Stimulated activated CD4-positive, alpha-beta T cell treated with anti-CD3 and anti-CD28 coated beads, TNF-alpha, amount 100 ng/mL, for 1 hour (primary cell): ENCODE data around the gene CYRIA.

Source experiments
- DNase-seq, 3 donors: peaks; one replicate each; pipeline ENCODE4 v3.0.0-alpha.2; 2020; ENCODE audit warnings: low read depth in 3 of 3, low spot score in 1 of 3

Gene CYRIA

DNA sequence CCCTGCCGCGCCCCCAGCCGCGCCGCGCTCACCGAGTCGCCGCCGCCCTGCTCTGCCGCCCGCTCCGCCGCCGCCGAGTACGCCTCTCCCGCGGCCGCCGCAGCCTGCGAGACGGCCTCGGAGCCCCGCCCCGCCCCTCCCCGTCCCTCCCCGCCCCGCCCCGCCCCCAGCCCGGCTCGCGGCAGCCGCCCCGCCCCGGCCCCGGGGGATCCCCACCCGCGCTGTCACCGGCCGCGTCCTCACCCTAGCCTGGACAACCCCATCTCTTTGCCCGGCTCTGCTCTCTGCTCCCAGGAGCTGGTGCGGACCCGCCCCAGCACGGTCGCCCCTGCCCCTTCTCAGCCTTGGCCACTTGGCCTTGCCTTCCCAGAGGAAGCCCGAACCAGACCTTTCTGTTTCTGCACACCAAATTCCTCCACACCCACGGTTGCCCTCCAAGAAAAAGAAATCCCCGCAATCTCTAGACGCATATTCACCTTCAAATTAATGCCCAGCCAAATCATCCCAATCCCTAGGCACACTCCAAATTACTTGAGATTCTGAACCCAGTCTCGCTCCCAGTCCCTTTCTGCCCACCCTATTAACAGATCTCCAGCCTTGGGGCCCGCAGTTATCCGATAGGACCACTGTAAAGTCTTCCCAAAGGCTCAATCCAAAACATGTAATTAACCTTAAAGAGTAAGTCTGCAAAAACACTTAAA lies at the start of gene CYRIA:
TSS of gene CYRIA (minus strand) at position 87 of the 701 bp plus-strand sequence. CDS start 77,715 bp downstream, outside the sequence.
- DNase-seq, result peak in 2 of 3 donors; percentile 10 to 29

DNA sequence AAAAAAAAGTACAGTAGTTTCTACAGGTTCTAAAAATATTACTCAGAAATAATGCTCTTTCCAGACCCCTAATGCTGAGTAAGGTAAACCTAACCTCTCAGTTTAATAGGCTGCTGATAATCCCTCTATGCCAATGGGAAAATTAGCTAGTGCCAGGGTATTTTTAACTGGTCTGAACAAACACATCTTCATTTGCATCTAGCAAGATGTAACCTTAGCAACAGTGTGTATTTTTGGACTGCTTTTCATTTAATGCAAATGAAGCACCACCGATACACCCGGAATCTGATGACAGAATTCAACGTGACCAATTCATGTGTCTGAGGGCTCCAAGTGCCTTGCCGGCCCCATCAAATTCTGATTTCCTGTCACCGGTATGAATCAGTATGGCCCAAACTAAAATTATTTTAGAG lies 47.4 kb upstream of the CYRIA start:
- DNase-seq, result no peak

DNA sequence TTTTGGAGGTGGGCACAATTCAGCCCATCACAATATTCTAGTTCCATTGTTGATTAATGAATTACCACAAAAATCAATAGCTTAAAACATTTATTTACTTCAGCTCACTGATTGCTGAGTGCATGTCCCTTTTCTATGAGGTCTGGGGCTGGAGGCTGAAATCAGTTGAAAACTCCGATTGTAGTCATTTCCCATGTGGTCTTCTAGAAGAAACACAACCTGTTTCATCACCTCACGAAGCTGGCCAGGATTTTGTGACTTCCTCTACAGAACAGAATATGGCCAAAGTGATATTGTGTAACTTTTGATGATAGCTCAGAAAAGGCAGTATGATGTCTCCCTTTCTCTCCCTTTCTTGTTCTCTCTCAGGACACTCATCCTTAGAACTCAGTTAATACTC lies 44.1 kb upstream of the CYRIA start:
- no peak for DNase-seq

DNA sequence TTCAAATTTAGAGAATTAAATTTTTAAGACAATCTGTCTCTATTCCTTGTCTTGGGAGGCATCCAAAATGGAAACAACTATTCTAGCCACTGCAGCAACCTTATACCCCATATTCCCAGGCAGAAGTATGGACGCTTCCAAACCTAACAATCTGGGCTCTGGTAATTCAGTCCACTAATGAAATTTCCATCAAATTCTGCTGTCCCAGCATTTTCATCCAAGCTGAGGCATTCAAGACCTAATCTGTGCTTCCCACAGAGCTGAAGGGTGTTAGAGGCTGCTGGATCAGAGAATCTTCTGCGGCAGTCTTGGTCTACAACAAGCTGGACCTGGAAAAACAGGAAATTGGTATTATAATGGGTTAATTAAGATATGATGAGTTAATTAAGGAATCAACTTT lies 42.5 kb upstream of the CYRIA start:
- DNase-seq, result no peak

DNA sequence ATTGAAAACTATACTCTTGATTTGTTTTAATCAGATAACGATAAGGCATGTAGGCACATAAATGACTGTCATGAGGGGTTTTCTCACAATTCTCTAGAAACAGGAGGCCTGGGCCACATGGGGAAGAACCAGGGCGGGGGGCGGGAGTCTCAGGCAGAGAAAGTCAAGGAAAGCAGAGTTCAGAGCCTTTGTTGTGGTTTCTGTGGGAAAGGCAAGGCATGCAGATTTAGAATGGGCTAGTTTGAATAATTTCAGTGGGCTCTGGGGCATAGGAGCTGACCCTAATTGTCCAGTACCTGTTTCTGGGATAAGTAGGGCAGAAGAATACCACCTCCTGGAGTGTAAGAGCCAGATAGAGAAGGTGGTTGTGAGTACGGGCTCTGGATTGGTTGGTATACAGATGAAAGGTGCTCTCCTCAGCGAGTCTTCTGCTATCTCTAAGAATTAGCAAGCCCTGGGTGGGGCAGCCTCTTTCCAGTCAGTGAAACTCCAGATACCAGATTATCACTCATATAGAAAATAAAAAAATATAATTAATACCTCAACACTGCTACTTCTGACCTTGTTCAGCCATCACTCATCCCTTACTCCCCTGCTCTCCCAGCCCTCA lies 41.5 kb upstream of the CYRIA start:
- no peak for DNase-seq

DNA sequence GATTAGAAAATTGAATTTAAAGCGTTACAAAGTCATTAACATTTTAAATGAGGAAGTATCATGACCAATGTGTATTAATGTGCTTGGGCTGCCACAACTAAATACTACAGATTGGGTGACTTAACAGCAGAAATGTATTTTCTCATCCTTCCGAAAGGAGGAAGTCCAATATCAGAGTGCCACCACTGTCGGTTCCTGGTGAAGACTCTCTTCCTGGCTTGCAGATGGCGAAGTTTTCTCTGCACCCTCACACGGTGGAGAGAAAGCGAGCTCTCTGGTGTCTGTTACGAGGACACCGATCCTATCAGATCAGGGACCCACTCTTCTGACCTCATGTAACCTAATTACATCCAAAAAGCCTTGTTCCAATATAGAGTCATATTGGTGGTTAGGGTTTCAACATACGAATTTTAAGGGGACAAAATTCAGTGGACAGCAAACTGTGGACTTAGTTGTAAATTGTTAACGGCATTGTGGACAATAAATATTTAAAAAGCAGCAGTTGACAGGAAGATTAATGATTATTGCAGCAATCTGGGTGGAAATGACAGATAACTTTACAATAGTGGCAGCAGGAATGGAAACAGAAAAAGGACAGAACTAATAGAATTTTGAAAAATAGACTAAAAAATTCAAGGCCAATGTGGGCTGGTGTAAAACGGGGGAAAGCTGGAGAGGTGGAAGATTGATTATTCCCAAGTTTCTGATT lies 35.1 kb upstream of the CYRIA start:
- no peak for DNase-seq

DNA sequence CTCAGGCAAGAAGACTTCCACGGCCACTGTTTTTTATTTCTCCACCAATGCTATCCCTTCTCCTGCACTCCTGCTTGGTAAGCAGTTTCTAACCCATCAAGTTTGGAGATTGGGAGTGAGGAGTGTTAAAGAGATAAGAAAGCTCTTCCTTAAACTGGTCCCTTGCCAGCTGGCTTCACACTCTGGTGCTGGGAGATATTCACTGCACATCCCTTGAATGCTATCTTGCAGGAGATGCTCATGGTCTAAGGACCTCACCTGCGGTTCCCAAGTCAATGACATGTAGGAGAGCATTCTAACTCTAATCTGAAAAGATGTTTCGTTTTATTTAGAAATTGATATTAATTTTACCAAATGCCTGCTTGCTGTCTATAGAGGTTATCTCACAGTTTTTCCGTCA lies 28.2 kb upstream of the CYRIA start:
- no peak for DNase-seq

DNA sequence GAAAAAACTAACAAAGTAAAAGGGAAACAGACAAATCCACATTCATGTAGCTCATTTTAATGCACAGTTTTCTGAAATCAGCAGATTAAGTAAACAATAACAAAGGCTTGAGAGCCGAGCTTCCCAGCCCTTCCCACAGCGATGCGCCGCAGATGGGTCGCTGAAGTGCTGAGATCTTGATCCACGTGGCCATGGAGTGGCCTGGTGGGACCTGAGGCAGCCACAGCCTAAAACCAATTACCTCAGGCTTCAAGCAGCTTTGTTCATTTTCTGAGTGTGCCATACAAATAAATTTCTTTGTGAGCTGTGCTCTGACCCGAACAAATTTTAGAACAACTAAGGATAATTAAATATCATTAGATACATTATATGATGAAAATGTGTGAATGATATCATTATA lies 25.6 kb upstream of the CYRIA start:
- DNase-seq, result no peak

DNA sequence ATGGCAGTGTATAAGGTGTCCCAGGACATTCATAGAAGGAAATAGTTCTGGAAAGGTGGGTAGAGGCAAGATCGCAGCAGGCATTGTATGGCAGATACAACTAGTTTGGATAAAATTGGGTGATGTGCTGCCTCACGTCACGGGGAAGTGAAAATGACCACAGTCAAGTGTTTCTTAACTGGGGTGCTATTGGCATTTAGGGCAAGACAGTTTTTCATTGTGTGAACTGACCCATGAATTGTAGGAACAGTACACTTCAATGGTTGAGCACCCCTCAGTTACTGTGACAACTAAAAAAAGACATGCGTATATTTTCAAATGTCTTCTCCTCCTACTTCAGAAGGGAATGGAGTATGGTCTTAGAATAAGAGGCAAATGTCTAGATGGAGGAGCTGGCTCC lies 22.3 kb upstream of the CYRIA start:
- no peak for DNase-seq

DNA sequence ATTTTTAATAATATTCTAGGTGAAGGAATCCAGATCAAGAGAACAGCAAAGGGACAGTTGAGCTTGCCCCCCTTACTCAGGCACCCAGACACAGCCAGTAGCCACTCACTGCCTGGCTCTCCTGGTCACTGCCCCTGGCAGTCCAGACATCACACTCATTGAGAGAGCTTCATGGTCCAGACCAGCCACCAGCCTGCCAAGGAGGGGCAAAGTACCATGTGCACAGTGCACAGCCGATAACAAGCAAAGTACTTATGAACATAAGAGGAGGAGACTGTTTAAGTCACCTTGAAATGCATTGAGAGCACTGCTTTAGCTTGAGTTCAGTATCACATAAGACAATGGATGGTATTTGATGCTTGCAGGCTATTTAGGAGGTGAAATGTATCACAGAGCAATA lies 21.6 kb upstream of the CYRIA start:
- no peak for DNase-seq

DNA sequence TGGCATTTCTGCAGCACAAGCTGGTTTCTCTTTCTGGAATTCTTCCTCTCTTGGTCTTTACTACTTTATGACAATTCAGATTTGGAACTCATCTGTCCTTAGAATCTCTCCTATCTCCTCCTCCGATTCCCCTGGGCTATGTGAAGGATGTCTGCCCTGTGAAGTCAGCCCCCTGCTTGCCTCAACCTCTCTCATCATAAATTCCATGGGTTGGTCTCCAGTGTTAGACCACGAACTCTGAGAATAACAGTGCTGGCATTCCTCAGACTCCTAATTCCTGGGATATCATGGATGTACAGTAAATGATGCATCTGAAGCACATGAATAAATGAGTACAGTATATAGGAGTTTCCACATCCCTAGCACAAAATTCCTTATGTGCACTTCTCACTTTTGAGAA lies 21.0 kb upstream of the CYRIA start:
- no peak for DNase-seq

DNA sequence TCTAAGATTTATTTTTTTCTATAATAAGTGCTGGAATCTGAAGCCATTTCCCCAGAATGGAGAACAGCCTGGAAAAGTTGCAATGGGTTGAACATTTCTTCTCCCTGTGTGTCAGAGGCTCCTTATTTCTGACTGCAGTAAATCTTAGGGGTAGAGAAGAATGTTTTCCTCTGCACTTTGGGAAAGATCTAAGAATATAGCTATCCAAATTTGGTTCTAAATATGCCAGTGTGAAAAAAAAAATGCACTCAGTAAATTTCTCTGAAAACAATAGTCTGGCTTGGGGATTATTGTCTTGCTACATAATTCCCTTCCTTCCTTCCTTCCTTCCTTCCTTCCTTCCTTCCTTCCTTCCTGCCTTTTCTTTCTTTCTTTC lies 19.7 kb upstream of the CYRIA start:
- DNase-seq, result no peak

DNA sequence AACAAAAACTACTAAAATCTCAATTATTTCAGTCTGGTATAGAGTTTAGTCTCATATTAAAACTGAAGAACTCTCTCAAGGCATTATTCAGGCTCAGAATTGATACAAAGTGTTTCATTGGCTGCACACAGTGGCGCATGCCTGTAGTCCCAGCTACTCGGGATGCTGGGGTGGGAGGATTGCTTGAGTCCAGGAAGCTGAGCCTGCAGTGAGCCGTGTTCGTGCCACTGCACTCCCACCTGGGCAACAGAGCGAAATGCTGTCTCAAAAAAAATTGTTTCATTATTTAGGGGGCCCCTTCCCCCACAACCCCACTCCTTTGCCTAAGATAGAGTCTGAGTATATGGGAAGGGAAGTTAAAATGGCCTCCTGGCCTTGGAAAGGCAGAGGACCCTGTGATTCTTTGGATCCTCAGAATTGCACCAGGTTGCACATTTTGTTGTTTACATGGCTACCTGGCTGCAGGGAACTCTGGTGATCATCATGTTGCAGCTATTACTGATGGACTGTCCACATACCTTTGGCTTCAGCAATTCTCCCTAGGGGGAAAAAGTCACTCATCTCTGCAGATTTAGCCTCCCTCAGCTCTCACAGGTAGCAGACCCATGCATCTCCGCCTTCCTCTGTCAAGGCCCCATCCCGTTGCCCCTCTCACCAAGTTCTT lies 19.2 kb upstream of the CYRIA start:
- DNase-seq, result no peak

DNA sequence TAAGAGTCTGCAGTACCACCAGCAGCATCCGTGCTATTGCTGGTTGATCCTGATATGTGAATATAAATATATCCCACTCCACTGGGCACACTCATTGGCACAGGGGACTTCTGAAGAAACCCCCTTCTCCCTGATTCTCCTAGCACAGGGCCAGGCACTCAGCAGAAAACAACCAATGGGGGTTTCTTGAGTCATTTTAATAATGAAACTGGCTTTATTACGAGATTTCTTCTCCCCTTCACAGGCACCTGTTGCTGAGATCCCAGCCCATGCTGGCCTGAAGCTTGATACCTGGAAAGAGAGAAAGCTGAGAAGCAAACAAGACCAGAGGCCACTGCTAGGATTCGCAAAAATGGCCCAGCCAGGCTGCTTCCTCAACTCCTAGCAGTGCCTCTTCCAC lies 17.9 kb upstream of the CYRIA start:
- DNase-seq, result no peak

DNA sequence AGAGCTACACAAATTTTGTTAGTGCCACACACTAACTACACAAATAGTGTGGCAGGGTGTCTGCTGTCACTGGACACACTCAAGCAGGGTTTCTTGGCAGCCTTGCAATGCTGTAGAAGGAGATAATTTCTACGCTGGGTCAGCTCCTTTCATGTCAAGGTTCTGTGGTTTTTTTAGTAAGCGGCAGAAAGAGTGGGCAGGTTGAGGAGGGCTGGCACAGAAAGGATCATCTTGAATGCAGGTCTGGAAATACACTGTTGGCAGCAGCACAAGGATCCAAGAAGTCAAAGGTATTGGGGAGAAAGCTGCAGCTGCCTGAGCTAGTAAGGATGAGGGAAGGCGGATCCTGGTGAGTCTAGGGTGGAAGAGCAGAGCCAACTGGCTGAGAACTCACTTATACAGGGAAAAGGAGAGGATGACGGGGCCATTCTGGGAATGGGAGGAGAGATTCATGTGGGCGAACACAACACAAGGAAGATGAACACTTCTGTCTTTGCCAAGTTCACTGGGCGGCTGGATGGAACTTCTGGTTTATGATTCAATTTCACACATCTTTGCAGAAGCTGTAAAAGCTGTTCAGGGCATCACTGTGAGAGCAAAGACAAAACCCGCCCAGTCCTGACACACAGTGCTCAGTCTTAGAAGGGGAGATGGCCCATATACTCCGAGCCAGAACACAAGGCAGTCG lies 16.9 kb upstream of the CYRIA start:
- DNase-seq, result no peak

DNA sequence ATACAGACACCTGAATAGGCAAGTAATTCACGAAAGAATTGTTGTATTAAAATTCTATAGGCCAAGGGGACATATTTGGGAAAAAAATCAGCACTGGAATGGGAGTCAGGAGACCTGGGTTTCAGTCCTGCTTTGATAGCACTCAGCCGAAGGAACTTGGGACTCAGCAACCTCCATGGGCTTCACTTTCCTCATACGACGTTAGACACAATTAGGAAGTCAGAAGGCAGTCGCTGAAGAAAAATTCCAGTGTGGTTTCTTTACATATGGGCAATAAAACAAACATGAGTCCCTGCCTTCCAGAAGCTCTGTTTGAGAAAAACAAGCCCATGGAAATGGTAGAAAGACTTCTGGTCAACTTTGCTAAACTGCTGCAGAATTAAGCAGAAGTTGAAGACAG lies 15.1 kb upstream of the CYRIA start:
- DNase-seq, result no peak

DNA sequence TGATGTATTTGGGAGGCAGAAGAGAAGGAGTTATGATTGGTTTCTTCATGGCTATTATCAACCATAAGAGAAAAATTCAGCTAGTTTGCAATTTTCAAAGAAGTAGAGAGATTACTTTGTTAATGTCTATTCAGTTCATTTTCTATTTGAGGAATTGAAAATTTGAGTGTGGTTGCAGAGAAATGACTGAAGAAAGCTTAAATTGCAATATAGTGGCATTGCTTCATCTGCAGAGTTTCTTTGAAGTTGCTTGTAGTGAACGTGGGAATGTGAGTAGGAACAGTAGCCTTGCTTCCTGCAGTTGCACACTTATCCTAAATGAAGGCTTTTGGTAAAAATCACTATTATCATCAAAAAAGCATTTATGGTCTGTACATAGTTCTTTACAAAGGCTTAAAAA lies 14.7 kb upstream of the CYRIA start:
- DNase-seq, result no peak

DNA sequence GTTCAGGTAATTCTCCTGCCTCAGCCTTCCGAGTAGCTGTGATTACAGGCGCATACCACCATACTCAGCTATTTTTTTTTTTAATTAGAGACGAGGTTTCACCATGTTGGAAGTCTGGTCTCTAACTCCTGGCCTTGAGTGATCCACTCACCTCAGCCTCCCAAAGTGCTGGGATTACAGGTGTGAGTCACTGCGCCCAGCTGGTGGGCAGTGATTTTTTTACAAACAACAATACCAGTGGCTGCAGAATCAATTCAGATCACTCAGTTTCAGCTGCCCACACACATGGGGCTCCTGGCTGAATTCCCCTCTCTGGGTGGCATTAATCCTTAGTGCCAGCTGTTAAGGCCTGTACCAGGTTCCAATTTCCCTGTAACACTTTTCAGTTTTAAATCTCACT lies 13.3 kb upstream of the CYRIA start:
- no peak for DNase-seq

DNA sequence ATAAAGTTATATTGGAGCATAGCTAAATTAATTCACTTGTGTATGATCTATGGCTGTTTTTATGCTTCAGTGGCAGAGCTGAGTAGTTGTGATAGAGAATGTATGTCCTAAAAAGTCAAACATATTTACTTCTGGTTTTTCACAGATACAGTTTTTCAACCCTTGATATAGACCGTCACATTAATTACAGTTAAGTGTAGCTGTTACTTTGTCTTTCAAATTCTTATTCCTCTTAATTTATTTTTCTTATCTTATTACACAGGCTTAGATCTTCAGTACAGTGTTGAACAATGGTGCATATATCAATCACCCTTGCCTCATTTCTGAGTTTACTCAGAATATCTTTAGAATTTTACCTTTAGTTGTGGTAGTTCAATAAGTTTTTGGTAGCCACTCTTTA lies 12.2 kb upstream of the CYRIA start:
- DNase-seq, result no peak

DNA sequence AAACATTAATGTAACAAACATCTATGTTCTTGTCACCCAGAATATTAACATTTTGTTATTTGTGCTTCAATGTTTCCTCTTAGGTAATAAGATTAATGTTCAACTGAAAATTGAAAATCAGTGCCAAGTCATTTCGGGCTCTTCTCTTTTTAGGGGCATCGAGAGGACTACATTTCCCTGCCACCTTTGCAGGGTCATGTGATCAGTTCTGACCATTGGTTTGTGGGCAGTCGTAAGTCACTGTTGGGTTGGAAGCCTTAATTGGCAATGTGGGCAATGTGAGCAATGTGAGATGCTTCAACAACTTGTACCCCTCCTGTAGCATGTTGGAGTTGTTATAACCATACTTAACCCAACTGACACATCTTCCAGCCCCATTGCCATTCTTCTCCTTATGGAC lies 10.1 kb upstream of the CYRIA start:
- no peak for DNase-seq

DNA sequence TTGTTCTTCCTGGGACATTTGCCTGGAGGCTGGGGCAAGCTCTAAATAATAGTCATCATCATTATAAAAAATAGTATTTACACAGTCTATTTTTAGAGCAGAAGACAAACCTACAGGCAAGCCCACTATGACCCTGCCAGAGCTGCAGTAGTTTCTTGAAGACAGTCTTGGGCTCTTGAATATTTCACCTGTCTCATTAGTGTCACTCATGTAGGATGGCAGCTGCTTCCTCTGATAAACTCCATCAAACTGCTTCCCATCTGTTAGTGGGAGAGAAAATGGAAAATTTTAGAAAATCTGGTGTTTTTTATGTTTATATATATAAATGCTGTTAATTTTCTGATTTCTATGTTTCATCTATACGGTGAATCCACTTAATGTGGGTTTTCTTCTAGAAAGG lies 8.5 kb upstream of the CYRIA start:
- DNase-seq, result no peak

DNA sequence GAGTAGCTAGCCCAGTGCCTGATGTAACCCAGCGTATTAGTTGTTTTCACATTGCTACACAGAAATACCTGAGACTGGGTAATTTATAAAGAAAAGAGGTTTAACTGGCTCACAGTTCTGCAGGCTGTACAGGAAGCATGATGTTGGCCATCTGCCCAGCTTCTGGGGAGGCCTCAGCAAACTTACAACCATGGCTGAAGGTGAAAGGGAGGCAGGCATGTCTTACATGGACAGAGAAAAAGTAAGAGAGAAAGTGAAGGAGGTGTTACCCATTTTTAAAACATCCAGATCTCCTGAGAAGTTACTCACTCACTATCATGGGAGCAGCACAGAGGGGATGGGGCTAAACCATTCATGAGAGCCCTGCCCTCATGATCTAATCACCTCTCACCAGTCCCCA lies 6.1 kb upstream of the CYRIA start:
- DNase-seq, result no peak
